ENCODE measurements around the gene ADAR.

ADAR gene

GRCh38 chr1:154557939-154558719 is 49.9 kb downstream of the ADAR start, which contains the start of gene UBE2Q1:
UBE2Q1 (minus strand) TSS chr1:154558662; CDS start chr1:154558553, 109 bp downstream.
- no peak for DNase-seq (ENCODE audit: low spot score)

GRCh38 chr1:154557248-154557938 is 50.6 kb downstream of the ADAR start:
- DNase-seq (ENCODE audit: low spot score) = no peak

GRCh38 chr1:154556422-154556821 is 51.6 kb downstream of the ADAR start:
- DNase-seq (ENCODE audit: low spot score) = no peak

- no peak for DNase-seq (ENCODE audit: low spot score)
Observed at GRCh38 chr1:154553056-154554030, 54.6 kb downstream of the ADAR start.

- no peak for DNase-seq (ENCODE audit: low spot score)
Observed at GRCh38 chr1:154552036-154552435, 56.0 kb downstream of the ADAR start.

- DNase-seq (ENCODE audit: low spot score) = no peak
Observed at GRCh38 chr1:154551474-154551873, 56.5 kb downstream of the ADAR start.

GRCh38 chr1:154550657-154551056 is 57.3 kb downstream of the ADAR start:
- no peak for DNase-seq (ENCODE audit: low spot score)

- no peak for DNase-seq (ENCODE audit: low spot score)
Observed at GRCh38 chr1:154550070-154550469, 57.9 kb downstream of the ADAR start.

- DNase-seq (ENCODE audit: low spot score) = no peak
Observed at GRCh38 chr1:154549202-154549770, 58.7 kb downstream of the ADAR start.

GRCh38 chr1:154548028-154548427 is 60.0 kb downstream of the ADAR start:
- DNase-seq (ENCODE audit: low spot score) = no peak

GRCh38 chr1:154547105-154547732 is 60.8 kb downstream of the ADAR start:
- DNase-seq (ENCODE audit: low spot score) = no peak

- DNase-seq (ENCODE audit: low spot score) = peak; percentile 92
Observed at GRCh38 chr1:154546264-154547063, 61.5 kb downstream of the ADAR start.

- DNase-seq (ENCODE audit: low spot score) = no peak
Observed at GRCh38 chr1:154541231-154541630, 66.8 kb downstream of the ADAR start.

GRCh38 chr1:154539486-154540483 is 68.2 kb downstream of the ADAR start:
- DNase-seq (ENCODE audit: low spot score) = no peak

- DNase-seq (ENCODE audit: low spot score) = no peak
Observed at GRCh38 chr1:154536570-154536969, 71.4 kb downstream of the ADAR start.

- peak; percentile 84 for DNase-seq (ENCODE audit: low spot score)
Observed at GRCh38 chr1:154533952-154534844, 73.8 kb downstream of the ADAR start.
